Lower leg skin (tissue), 3 donors: ENCODE measurements around the gene TTC1.

ENCODE experiments used
- POLR2A ChIP-seq, 2 donors: fragments of 450-650 bp; IDR thresholded peaks; one replicate each; pipeline ENCODE4 v1.6.1; 2016 to 2017; ENCODE audit warnings: antibody characterized with exemption in 2 of 2, mild to moderate bottlenecking in 1 of 2, moderate library complexity in 1 of 2
- TF ChIP-seq, protein P1 (sequence below), 3 donors: fragments of 450-650 bp; IDR thresholded peaks; one replicate each; pipeline ENCODE4 v1.5.1; 2016; ENCODE audit warnings: antibody characterized with exemption in 3 of 3, mild to moderate bottlenecking in 3 of 3, moderate library complexity in 2 of 3

DNA sequence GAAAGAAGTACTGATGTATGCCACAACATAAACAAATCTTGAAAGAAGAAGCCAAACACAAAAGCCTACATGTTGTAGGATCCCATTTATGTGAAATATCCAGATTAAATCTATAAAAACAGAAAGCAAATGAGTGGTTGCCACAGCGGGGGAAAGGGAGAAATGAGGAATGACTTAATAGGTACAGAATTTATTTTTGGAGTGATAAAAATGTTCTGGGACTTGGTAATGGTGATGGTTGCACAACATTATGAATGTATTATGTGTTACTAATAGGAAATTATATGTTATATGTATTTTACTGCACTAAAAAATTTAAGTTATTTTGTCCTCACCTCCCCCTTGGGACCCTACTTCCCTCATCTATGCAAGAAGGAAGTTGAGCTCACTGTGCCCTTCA is 16.4 kb upstream of the TTC1 start:
- TF ChIP-seq, protein P1, sequence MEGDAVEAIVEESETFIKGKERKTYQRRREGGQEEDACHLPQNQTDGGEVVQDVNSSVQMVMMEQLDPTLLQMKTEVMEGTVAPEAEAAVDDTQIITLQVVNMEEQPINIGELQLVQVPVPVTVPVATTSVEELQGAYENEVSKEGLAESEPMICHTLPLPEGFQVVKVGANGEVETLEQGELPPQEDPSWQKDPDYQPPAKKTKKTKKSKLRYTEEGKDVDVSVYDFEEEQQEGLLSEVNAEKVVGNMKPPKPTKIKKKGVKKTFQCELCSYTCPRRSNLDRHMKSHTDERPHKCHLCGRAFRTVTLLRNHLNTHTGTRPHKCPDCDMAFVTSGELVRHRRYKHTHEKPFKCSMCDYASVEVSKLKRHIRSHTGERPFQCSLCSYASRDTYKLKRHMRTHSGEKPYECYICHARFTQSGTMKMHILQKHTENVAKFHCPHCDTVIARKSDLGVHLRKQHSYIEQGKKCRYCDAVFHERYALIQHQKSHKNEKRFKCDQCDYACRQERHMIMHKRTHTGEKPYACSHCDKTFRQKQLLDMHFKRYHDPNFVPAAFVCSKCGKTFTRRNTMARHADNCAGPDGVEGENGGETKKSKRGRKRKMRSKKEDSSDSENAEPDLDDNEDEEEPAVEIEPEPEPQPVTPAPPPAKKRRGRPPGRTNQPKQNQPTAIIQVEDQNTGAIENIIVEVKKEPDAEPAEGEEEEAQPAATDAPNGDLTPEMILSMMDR (IDR thresholded peaks at IDR 0.05) = no peak
- no peak for TF ChIP-seq POLR2A (IDR thresholded peaks at IDR 0.05)
